HEK293T (cell line): ENCODE measurements around the gene OGG1.

Source experiments
- BHLHE40 ChIP-seq: fragments of 450-650 bp; IDR thresholded peaks from 2 replicates; pipeline ENCODE4 v1.6.1; 2016; ENCODE audit warnings: mild to moderate bottlenecking, moderate library complexity, borderline replicate concordance
- CTBP1 ChIP-seq: fragments of 450-650 bp; IDR thresholded peaks from 2 replicates; pipeline ENCODE4 v1.6.1; 2016; ENCODE audit warnings: borderline replicate concordance
- FOXA1 ChIP-seq: fragments of 450-650 bp; IDR thresholded peaks from 2 replicates; pipeline ENCODE4 v1.6.1; 2016; ENCODE audit warnings: mild to moderate bottlenecking
- L3MBTL2 ChIP-seq: fragments of 450-650 bp; conservative IDR thresholded peaks from 2 replicates; pipeline ENCODE4 v1.6.1; 2016; ENCODE audit warnings: mild to moderate bottlenecking
- NFRKB ChIP-seq: fragments of 450-650 bp; IDR thresholded peaks from 2 replicates; pipeline ENCODE4 v1.6.1; 2016; ENCODE audit warnings: mild to moderate bottlenecking, moderate library complexity
- SUZ12 ChIP-seq: fragments of 450-650 bp; IDR thresholded peaks from 2 replicates; pipeline ENCODE4 v1.6.1; 2016; ENCODE audit warnings: mild to moderate bottlenecking
- TARDBP ChIP-seq: fragments of 450-650 bp; IDR thresholded peaks from 2 replicates; pipeline ENCODE4 v1.6.1; 2016

- TF ChIP-seq NFRKB (no peak), L3MBTL2 (no peak), FOXA1 (no peak), CTBP1 (no peak), SUZ12 (no peak), TARDBP (no peak), BHLHE40 (no peak)
These were observed 20.6 kb downstream of the OGG1 start for GRCh38 chr3:9770276-9770812.
